Hepatocyte (in vitro differentiated cells): Measurements from ENCODE around the gene CHD6. TPM values are rescaled to one million over a fixed set of nuclear protein-coding genes. Genes with fewer than 3 reads are reported as not detected.

Experiments used
- DNase-seq: peaks from one replicate; pipeline ENCODE4 v3.0.0-alpha.2; 2016; ENCODE audit warnings: low spot score
- H2AFZ ChIP-seq: fragments of 200-600 bp; sonication (generic); 2 replicates; pipeline ENCODE4 v1.6.0; 2016; ENCODE audit warnings: antibody characterized with exemption, mild to moderate bottlenecking
- H3K27ac ChIP-seq: fragments of 200-600 bp; sonication (generic); 2 replicates; pipeline ENCODE4 v1.5.1; 2016; ENCODE audit warnings: mild to moderate bottlenecking
- H3K27me3 ChIP-seq: fragments of 200-600 bp; sonication (generic); 2 replicates; pipeline ENCODE4 v1.6.1; 2016
- H3K36me3 ChIP-seq: fragments of 200-600 bp; sonication (generic); replicated peaks from 2 replicates; pipeline ENCODE4 v1.5.1; 2016; ENCODE audit warnings: low read depth; ENCODE audit not compliant: insufficient read depth
- H3K4me1 ChIP-seq: fragments of 200-600 bp; sonication (generic); 2 replicates; pipeline ENCODE4 v1.5.1; 2016; ENCODE audit warnings: mild to moderate bottlenecking, moderate library complexity; ENCODE audit not compliant: insufficient read depth
- H3K4me2 ChIP-seq: fragments of 200-600 bp; sonication (generic); 2 replicates; pipeline ENCODE4 v1.6.0; 2016
- H3K4me3 ChIP-seq: fragments of 200-600 bp; sonication (generic); 2 replicates; pipeline ENCODE4 v1.5.1; 2016; ENCODE audit warnings: mild to moderate bottlenecking
- H3K79me2 ChIP-seq: fragments of 200-600 bp; sonication (generic); 2 replicates; pipeline ENCODE4 v1.6.0; 2017; ENCODE audit warnings: mild to moderate bottlenecking
- H3K9me2 ChIP-seq: fragments of 200-600 bp; sonication (generic); replicated peaks from 2 replicates; pipeline ENCODE4 v1.6.0; 2017; ENCODE audit warnings: mild to moderate bottlenecking; ENCODE audit not compliant: insufficient read depth
- H3K9me3 ChIP-seq: fragments of 200-600 bp; sonication (generic); 2 replicates; pipeline ENCODE4 v1.5.1; 2016; ENCODE audit warnings: low read depth, mild to moderate bottlenecking
- H4K20me1 ChIP-seq: fragments of 200-600 bp; sonication (generic); 2 replicates; pipeline ENCODE4 v1.6.0; 2016; ENCODE audit warnings: mild to moderate bottlenecking; ENCODE audit not compliant: insufficient read depth, poor library complexity, severe bottlenecking
- CTCF ChIP-seq: fragments of 200-600 bp; sonication (generic); IDR thresholded peaks from 2 replicates; pipeline ENCODE4 v1.5.1; 2016; ENCODE audit warnings: antibody characterized with exemption, mild to moderate bottlenecking; ENCODE audit not compliant: poor library complexity
- EZH2 ChIP-seq: fragments of 200-600 bp; sonication (generic); IDR thresholded peaks from 2 replicates; pipeline ENCODE4 v1.6.1; 2016; ENCODE audit warnings: antibody characterized with exemption, mild to moderate bottlenecking, borderline replicate concordance
- EZH2phosphoT487 ChIP-seq: fragments of 200-600 bp; sonication (generic); IDR thresholded peaks from one replicate; pipeline ENCODE4 v1.6.1; 2018; ENCODE audit warnings: antibody characterized with exemption, mild to moderate bottlenecking, low read depth, moderate library complexity; ENCODE audit not compliant: unreplicated experiment, severe bottlenecking
- WGBS: methylation state at CpG from one replicate; pipeline ENCODE4 v1.1.6; 2016; ENCODE audit warnings: low lambda C conversion rate; ENCODE audit errors: missing lambda C conversion rate; 5-methylcytosine and 5-hydroxymethylcytosine counted together
- polyA plus RNA-seq: library from polyadenylated mRNA; unstranded; fragments of >200 nt; fragmentation: Nextera tagmentation; extraction: Ambion mirVana; gene quantifications from 2 replicates; pipeline ENCODE4 v1.2.1, GENCODE V29; 2016
- total RNA-seq: library from RNA; depleted of rRNA; stranded (reverse); fragments of >200 nt; gene quantifications from 2 replicates; pipeline ENCODE4 v1.2.3, GENCODE V29; 2014

CHD6 gene
- total and polyA plus RNA-seq, 2 experiments from 2014 or later = 31.0 to 56.0 TPM

- TF ChIP-seq EZH2phosphoT487 (no peak), EZH2 (no peak), CTCF (no peak)
- Histone ChIP-seq H4K20me1 (peaks cover 73% of the 10 kb centered on the region), H3K9me3 (no peaks in the 10 kb centered on the region), H3K36me3 (no peaks in the 10 kb centered on the region), H3K4me3 (no peak overlapping the region), H3K9me2 (no peaks in the 10 kb centered on the region), H3K27ac (no peak overlapping the region), H2AFZ (no peak overlapping the region), H3K27me3 (no peaks in the 10 kb centered on the region), H3K4me1 (peaks cover 18% of the 10 kb centered on the region), H3K79me2 (peaks cover 100% of the 10 kb centered on the region), H3K4me2 (no peak overlapping the region)
- WGBS = 92% methylated on average over 2 of the region's 2 CpGs
- no peak for DNase-seq
Measured at GRCh38 chr20:41567615-41568014, 50.6 kb downstream of the CHD6 start.

GRCh38 chr20:41566896-41567527 is 51.2 kb downstream of the CHD6 start:
- H3K4me2 ChIP-seq = no peak overlapping the region
- no peaks in the 10 kb centered on the region for H3K9me3 ChIP-seq
- H3K9me2 ChIP-seq = no peaks in the 10 kb centered on the region
- peaks cover 73% of the 10 kb centered on the region for H4K20me1 ChIP-seq
- no peak overlapping the region for H3K4me3 ChIP-seq
- H3K79me2 ChIP-seq = peaks cover 100% of the 10 kb centered on the region
- WGBS = 92% methylated on average over 3 of the region's 3 CpGs
- no peak overlapping the region for H2AFZ ChIP-seq
- no peak for DNase-seq
- no peak overlapping the region for H3K27ac ChIP-seq
- TF ChIP-seq EZH2phosphoT487 = no peak
- H3K36me3 ChIP-seq = no peaks in the 10 kb centered on the region
- no peaks in the 10 kb centered on the region for H3K27me3 ChIP-seq
- peaks cover 18% of the 10 kb centered on the region for H3K4me1 ChIP-seq

- H3K4me2 ChIP-seq = no peak overlapping the region
- no peak overlapping the region for H3K27ac ChIP-seq
- H3K79me2 ChIP-seq = peaks cover 100% of the 10 kb centered on the region
- H3K4me1 ChIP-seq = peaks cover 4% of the 10 kb centered on the region
- no peak overlapping the region for H3K4me3 ChIP-seq
- no peaks in the 10 kb centered on the region for H3K9me3 ChIP-seq
- no peak for DNase-seq
- no peaks in the 10 kb centered on the region for H3K9me2 ChIP-seq
- peaks cover 62% of the 10 kb centered on the region for H4K20me1 ChIP-seq
- H3K27me3 ChIP-seq = no peaks in the 10 kb centered on the region
- H3K36me3 ChIP-seq = no peaks in the 10 kb centered on the region
- no peak overlapping the region for H2AFZ ChIP-seq
- TF ChIP-seq EZH2 (no peak), CTCF (no peak), EZH2phosphoT487 (no peak)
- 100% methylated on average over 1 of the region's 1 CpG for WGBS
Measured at GRCh38 chr20:41563087-41563486, 55.1 kb downstream of the CHD6 start.

GRCh38 chr20:41560970-41561369 is 57.2 kb downstream of the CHD6 start:
- no peak overlapping the region for H3K4me3 ChIP-seq
- TF ChIP-seq CTCF (no peak), EZH2phosphoT487 (no peak), EZH2 (no peak)
- no peaks in the 10 kb centered on the region for H3K4me1 ChIP-seq
- peaks cover 50% of the 10 kb centered on the region for H4K20me1 ChIP-seq
- H3K79me2 ChIP-seq = peaks cover 99% of the 10 kb centered on the region
- H3K9me2 ChIP-seq = no peaks in the 10 kb centered on the region
- no peaks in the 10 kb centered on the region for H3K27me3 ChIP-seq
- no peak overlapping the region for H3K4me2 ChIP-seq
- DNase-seq = no peak
- H3K27ac ChIP-seq = no peak overlapping the region
- no peaks in the 10 kb centered on the region for H3K36me3 ChIP-seq
- H3K9me3 ChIP-seq = no peaks in the 10 kb centered on the region
- 74% methylated on average over 1 of the region's 1 CpG for WGBS
- no peak overlapping the region for H2AFZ ChIP-seq
